Liver (tissue), 9 donors: ENCODE data around the gene SLC35B1. TPM values are rescaled to one million over a fixed set of nuclear protein-coding genes. Genes with fewer than 3 reads are reported as not detected.
"Not testable (repeated sequence)": the region's sequence is repeated elsewhere in the genome, so short reads cannot be mapped to it uniquely, and the experiment has no call there.

ENCODE experiments used
- DNase-seq: peaks from one replicate; pipeline ENCODE4 v3.0.0-alpha.2; 2017; ENCODE audit warnings: low spot score
- H3K27ac ChIP-seq, 2 donors: one replicate each; pipeline ENCODE4 v1.7.0; 2013; ENCODE audit warnings: inconsistent platforms in 2 of 2, low read length in 2 of 2, control low read depth in 1 of 2, low read depth in 1 of 2, mild to moderate bottlenecking in 1 of 2
- H3K27me3 ChIP-seq, 4 donors: one replicate each; pipeline versions ENCODE4 v1.6.1 to v1.7.0; 2013; ENCODE audit warnings: low read length in 3 of 4, inconsistent platforms in 1 of 4, mild to moderate bottlenecking in 1 of 4, moderate library complexity in 1 of 4; ENCODE audit not compliant: control insufficient read depth in 4 of 4, insufficient read depth in 4 of 4
- H3K36me3 ChIP-seq, 4 donors: one replicate each; pipeline versions ENCODE4 v1.6.1 to v1.7.0; 2013; ENCODE audit warnings: low read length in 3 of 4, mild to moderate bottlenecking in 3 of 4, low read depth in 1 of 4, moderate library complexity in 1 of 4; ENCODE audit not compliant: control insufficient read depth in 4 of 4, insufficient read depth in 3 of 4
- H3K4me1 ChIP-seq, 4 donors: one replicate each; pipeline versions ENCODE4 v1.6.1 to v1.7.0; 2013; ENCODE audit warnings: low read length in 3 of 4, mild to moderate bottlenecking in 3 of 4, moderate library complexity in 1 of 4; ENCODE audit not compliant: control insufficient read depth in 4 of 4, insufficient read depth in 4 of 4
- H3K4me3 ChIP-seq, 3 donors: one replicate each; pipeline versions ENCODE4 v1.6.1 to v1.7.0; 2013; ENCODE audit warnings: low read length in 3 of 3, control low read depth in 1 of 3, low read depth in 1 of 3, mild to moderate bottlenecking in 1 of 3
- H3K9ac ChIP-seq, 2 donors: one replicate each; pipeline ENCODE4 v1.7.0; 2013; ENCODE audit warnings: low read length in 2 of 2, mild to moderate bottlenecking in 2 of 2, moderate library complexity in 2 of 2, control low read depth in 1 of 2, low read depth in 1 of 2
- H3K9me3 ChIP-seq, 4 donors: one replicate each; pipeline versions ENCODE4 v1.6.1 to v1.7.0; 2013; ENCODE audit warnings: low read length in 3 of 4; ENCODE audit not compliant: control insufficient read depth in 4 of 4
- EGR1 ChIP-seq, 2 donors: IDR thresholded peaks; 2 replicates each; pipeline ENCODE4 v1.6.1; 2016 to 2018; ENCODE audit warnings: antibody characterized with exemption in 2 of 2, low read depth in 2 of 2
- GABPA ChIP-seq, 2 donors: IDR thresholded peaks in 1 of 2; conservative IDR thresholded peaks in 1 of 2; 2 replicates each; pipeline ENCODE4 v1.6.1; 2016; ENCODE audit warnings: antibody characterized with exemption in 2 of 2, mild to moderate bottlenecking in 1 of 2, moderate library complexity in 1 of 2
- HNF4A ChIP-seq, 2 donors: conservative IDR thresholded peaks; 2 replicates each; pipeline ENCODE4 v1.6.1; 2016; ENCODE audit warnings: antibody characterized with exemption in 2 of 2, mild to moderate bottlenecking in 2 of 2
- HNF4G ChIP-seq: IDR thresholded peaks from 2 replicates; pipeline ENCODE4 v1.6.1; 2016; ENCODE audit warnings: antibody characterized with exemption
- JUND ChIP-seq, 2 donors: IDR thresholded peaks; 2 replicates each; pipeline ENCODE4 v1.6.1; 2016; ENCODE audit warnings: antibody characterized with exemption in 2 of 2
- NR2F2 ChIP-seq: IDR thresholded peaks from 2 replicates; pipeline ENCODE4 v1.6.1; 2016; ENCODE audit warnings: antibody characterized with exemption
- RAD21 ChIP-seq, 2 donors: IDR thresholded peaks; 2 replicates each; pipeline ENCODE4 v1.6.1; 2016; ENCODE audit warnings: antibody characterized with exemption in 2 of 2, mild to moderate bottlenecking in 2 of 2
- RXRA ChIP-seq, 2 donors: IDR thresholded peaks; 2 replicates each; pipeline ENCODE4 v1.6.1; 2017 to 2018; ENCODE audit warnings: antibody characterized with exemption in 2 of 2, mild to moderate bottlenecking in 1 of 2
- SP1 ChIP-seq: IDR thresholded peaks from 2 replicates; pipeline ENCODE4 v1.6.1; 2018; ENCODE audit warnings: antibody characterized with exemption, mild to moderate bottlenecking
- TAF1 ChIP-seq: conservative IDR thresholded peaks from 2 replicates; pipeline ENCODE4 v1.6.1; 2016; ENCODE audit warnings: antibody characterized with exemption, mild to moderate bottlenecking
- YY1 ChIP-seq: IDR thresholded peaks from 2 replicates; pipeline ENCODE4 v1.6.1; 2016; ENCODE audit warnings: antibody characterized with exemption, mild to moderate bottlenecking
- WGBS: extraction: QIAGEN DNeasy Blood & Tissue Kit; methylation state at CpG from one replicate; pipeline ENCODE4 v1.1.7; 2013; 5-methylcytosine and 5-hydroxymethylcytosine counted together
- polyA plus RNA-seq, 2 donors: library from polyadenylated mRNA; stranded (reverse) in 1 of 2; unstranded in 1 of 2; fragments of 200-250 nt in 1 of 2; fragments of >200 nt in 1 of 2; fragmentation: Nextera tagmentation in 1 of 2; extraction: Ambion mirVana in 1 of 2; gene quantifications; one replicate each; pipeline versions ENCODE4 v1.2.1 to v1.2.3, GENCODE V29; 2013 to 2015
- total RNA-seq, 2 donors: library from RNA; depleted of rRNA; stranded (reverse); fragments of >200 nt; gene quantifications; one replicate each; pipeline ENCODE4 v1.2.3, GENCODE V29; 2014
- TF ChIP-seq, protein P1 (sequence below): IDR thresholded peaks from 2 replicates; pipeline ENCODE4 v1.6.1; 2016; ENCODE audit warnings: antibody characterized with exemption
- TF ChIP-seq, protein P2 (sequence below): IDR thresholded peaks from 2 replicates; pipeline ENCODE4 v1.6.1; 2016; ENCODE audit warnings: antibody characterized with exemption
- TF ChIP-seq, protein P3 (sequence below): IDR thresholded peaks from 2 replicates; pipeline ENCODE4 v1.6.1; 2016; ENCODE audit warnings: antibody characterized with exemption
- TF ChIP-seq, protein P4 (sequence below): IDR thresholded peaks from 2 replicates; pipeline ENCODE4 v1.6.1; 2016; ENCODE audit warnings: antibody characterized with exemption, mild to moderate bottlenecking
- TF ChIP-seq, protein P5 (sequence below): fragments of 150-350 bp; IDR thresholded peaks from 2 replicates; pipeline ENCODE4 v1.5.1; 2017; ENCODE audit warnings: improper control_type of control experiment, low read depth, low read length; ENCODE audit not compliant: missing input control
- donor health status: healthy.
- donor health status: healthy.
- donor health status: healthy.
- donor health status: healthy.
- donor health status: healthy.

Gene SLC35B1
- total and polyA plus RNA-seq, 4 donors, result 29.8 to 90.1 (median 76.8) TPM

DNA sequence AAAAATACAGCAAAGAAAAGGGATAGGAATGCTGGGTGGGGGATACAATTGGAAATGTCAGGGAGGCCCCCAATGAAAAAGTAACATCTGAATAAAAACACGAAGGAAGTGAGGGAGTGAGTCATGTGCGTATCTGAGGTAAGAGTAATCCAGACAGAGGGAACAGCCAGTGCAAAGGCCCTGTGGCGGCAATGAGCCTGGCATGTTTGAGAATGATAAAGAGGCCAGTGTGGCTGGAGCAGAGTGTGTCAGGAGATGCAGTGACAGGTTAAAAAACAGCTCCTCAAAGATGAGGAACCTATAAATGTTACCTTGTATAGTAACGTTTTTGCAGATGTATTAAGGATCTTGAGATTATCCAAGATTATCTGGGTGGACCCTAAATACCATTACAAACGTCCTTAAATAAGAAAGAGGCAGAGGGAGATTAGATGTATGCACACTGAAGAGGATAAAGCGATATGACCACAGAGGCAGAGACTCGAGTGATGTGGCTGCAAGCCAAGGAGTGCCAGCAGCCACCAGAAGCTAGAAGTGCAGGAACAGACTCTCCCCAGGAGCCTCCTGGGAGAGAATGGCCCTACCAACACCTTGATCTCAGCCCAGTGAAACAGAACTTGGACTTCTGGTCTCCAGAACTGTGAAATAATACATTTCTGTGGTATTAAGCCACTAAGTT, 17.8 kb upstream of the SLC35B1 start:
- Histone ChIP-seq H3K36me3 (peaks cover 2 to 9% (median 6%) of the 10 kb centered on the region in 4 donors), H3K4me1 (peaks cover 1 to 13% (median 10%) of the 10 kb centered on the region in 4 donors)
- DNase-seq, result no peak

DNA sequence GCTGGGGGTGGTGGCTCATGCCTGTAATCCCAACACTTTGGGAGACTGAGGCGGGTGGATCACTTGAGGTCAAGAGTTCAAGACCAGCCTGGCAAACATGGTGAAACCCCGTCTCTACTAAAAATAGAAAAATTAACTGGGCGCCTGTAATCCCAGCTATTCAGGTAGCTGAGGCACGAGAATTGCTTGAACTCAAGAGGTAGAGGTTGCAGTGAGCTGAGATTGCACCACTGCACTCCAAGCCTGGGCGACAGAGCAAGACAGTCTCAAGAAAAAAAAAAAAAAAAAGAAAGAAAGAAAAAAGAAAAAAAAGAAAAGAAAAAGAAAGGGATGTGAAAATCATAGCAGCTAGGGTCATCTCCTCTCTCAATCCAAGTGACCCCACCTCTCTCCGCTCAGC, 16.8 kb upstream of the SLC35B1 start:
- H3K27ac ChIP-seq, H3K27me3 ChIP-seq, H3K9me3 ChIP-seq, H3K9ac ChIP-seq, DNase-seq, H3K4me3 ChIP-seq, H3K4me1 ChIP-seq: not testable (repeated sequence)
- peaks cover 2 to 18% (median 14%) of the 10 kb centered on the region in 4 donors for H3K36me3 ChIP-seq
- 95% methylated on average over 6 of the region's 6 CpGs for WGBS

More for the DNA sequence above, 17.8 kb upstream of the SLC35B1 start:
- no peaks in the 10 kb centered on the region for H3K27me3 ChIP-seq
- H3K27ac ChIP-seq, result no peak overlapping the region
- H3K9ac ChIP-seq, result no peak overlapping the region
- WGBS, result 94% methylated on average over 7 of the region's 7 CpGs
- TF ChIP-seq RAD21 (IDR thresholded peaks at IDR 0.05) (no peak), EGR1 (IDR thresholded peaks at IDR 0.05; ENCODE audit: low read depth in 2 of 2) (no peak), HNF4G (no peak), HNF4A (conservative IDR thresholded peaks at IDR 0.05) (no peak), SP1 (no peak), JUND (IDR thresholded peaks at IDR 0.05) (no peak)
- TF ChIP-seq, protein P1, sequence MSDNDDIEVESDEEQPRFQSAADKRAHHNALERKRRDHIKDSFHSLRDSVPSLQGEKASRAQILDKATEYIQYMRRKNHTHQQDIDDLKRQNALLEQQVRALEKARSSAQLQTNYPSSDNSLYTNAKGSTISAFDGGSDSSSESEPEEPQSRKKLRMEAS, result no peak
- TF ChIP-seq, protein P2, sequence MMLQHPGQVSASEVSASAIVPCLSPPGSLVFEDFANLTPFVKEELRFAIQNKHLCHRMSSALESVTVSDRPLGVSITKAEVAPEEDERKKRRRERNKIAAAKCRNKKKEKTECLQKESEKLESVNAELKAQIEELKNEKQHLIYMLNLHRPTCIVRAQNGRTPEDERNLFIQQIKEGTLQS, result no peak
- TF ChIP-seq, protein P3, sequence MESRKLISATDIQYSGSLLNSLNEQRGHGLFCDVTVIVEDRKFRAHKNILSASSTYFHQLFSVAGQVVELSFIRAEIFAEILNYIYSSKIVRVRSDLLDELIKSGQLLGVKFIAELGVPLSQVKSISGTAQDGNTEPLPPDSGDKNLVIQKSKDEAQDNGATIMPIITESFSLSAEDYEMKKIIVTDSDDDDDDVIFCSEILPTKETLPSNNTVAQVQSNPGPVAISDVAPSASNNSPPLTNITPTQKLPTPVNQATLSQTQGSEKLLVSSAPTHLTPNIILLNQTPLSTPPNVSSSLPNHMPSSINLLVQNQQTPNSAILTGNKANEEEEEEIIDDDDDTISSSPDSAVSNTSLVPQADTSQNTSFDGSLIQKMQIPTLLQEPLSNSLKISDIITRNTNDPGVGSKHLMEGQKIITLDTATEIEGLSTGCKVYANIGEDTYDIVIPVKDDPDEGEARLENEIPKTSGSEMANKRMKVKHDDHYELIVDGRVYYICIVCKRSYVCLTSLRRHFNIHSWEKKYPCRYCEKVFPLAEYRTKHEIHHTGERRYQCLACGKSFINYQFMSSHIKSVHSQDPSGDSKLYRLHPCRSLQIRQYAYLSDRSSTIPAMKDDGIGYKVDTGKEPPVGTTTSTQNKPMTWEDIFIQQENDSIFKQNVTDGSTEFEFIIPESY, result no peak
- TF ChIP-seq, protein P4, sequence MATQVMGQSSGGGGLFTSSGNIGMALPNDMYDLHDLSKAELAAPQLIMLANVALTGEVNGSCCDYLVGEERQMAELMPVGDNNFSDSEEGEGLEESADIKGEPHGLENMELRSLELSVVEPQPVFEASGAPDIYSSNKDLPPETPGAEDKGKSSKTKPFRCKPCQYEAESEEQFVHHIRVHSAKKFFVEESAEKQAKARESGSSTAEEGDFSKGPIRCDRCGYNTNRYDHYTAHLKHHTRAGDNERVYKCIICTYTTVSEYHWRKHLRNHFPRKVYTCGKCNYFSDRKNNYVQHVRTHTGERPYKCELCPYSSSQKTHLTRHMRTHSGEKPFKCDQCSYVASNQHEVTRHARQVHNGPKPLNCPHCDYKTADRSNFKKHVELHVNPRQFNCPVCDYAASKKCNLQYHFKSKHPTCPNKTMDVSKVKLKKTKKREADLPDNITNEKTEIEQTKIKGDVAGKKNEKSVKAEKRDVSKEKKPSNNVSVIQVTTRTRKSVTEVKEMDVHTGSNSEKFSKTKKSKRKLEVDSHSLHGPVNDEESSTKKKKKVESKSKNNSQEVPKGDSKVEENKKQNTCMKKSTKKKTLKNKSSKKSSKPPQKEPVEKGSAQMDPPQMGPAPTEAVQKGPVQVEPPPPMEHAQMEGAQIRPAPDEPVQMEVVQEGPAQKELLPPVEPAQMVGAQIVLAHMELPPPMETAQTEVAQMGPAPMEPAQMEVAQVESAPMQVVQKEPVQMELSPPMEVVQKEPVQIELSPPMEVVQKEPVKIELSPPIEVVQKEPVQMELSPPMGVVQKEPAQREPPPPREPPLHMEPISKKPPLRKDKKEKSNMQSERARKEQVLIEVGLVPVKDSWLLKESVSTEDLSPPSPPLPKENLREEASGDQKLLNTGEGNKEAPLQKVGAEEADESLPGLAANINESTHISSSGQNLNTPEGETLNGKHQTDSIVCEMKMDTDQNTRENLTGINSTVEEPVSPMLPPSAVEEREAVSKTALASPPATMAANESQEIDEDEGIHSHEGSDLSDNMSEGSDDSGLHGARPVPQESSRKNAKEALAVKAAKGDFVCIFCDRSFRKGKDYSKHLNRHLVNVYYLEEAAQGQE, result no peak
- no peaks in the 10 kb centered on the region for H3K9me3 ChIP-seq
- H3K4me3 ChIP-seq, result no peak overlapping the region

DNA sequence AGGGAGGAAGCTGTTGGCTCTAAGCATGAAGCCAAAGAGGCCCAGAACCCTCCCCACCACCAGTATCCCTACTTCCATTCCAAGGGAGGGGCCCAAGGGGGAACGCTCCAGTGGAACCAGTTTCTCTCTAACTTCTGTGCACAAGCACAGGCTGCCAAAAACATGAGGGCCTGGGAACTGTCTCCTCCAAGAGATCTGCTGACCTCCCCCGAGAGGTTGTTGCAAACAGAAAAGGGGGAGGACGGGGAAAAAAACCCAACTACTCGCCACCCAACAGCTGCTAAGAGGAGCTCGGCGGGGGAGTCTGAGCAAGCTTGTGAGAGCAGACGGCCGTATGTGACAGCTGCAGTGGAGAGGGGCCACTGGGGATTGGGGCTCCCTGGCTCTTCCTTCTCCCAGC, 15.7 kb upstream of the SLC35B1 start:
- TF ChIP-seq RXRA (IDR thresholded peaks at IDR 0.05) (peak in 1 of 2 donors; percentile 15), HNF4G (no peak), SP1 (peak; percentile 33), TAF1 (no peak), YY1 (no peak), RAD21 (IDR thresholded peaks at IDR 0.05) (peak; percentile 14 to 21), NR2F2 (peak; percentile 89), GABPA (IDR thresholded peaks at IDR 0.05 in 1 of 2, conservative IDR thresholded peaks at IDR 0.05 in 1 of 2) (no peak)
- TF ChIP-seq, protein P5, sequence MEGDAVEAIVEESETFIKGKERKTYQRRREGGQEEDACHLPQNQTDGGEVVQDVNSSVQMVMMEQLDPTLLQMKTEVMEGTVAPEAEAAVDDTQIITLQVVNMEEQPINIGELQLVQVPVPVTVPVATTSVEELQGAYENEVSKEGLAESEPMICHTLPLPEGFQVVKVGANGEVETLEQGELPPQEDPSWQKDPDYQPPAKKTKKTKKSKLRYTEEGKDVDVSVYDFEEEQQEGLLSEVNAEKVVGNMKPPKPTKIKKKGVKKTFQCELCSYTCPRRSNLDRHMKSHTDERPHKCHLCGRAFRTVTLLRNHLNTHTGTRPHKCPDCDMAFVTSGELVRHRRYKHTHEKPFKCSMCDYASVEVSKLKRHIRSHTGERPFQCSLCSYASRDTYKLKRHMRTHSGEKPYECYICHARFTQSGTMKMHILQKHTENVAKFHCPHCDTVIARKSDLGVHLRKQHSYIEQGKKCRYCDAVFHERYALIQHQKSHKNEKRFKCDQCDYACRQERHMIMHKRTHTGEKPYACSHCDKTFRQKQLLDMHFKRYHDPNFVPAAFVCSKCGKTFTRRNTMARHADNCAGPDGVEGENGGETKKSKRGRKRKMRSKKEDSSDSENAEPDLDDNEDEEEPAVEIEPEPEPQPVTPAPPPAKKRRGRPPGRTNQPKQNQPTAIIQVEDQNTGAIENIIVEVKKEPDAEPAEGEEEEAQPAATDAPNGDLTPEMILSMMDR, result no peak
- TF ChIP-seq, protein P3, result no peak
- H3K4me3 ChIP-seq, result no peak overlapping the region
- peaks cover 0 to 2% (median 0%) of the 10 kb centered on the region in 4 donors for H3K4me1 ChIP-seq
- H3K27me3 ChIP-seq, result no peaks in the 10 kb centered on the region
- 86% methylated on average over 8 of the region's 8 CpGs for WGBS
- no peak overlapping the region for H3K27ac ChIP-seq
- peaks cover 2 to 23% (median 18%) of the 10 kb centered on the region in 4 donors for H3K36me3 ChIP-seq
- H3K9me3 ChIP-seq, result no peaks in the 10 kb centered on the region
- no peak for DNase-seq
- H3K9ac ChIP-seq, result no peak overlapping the region
